ENCODE measurements around the gene MBNL2.

Gene MBNL2

GRCh38 chr13:97414392-97414791 is 192.3 kb downstream of the MBNL2 start:
- TF ChIP-seq CTCF (IDR thresholded peaks at IDR 0.05; ENCODE audit: extremely low read depth, insufficient read depth, missing control alignments): no peak
- in situ Hi-C loops (cut with MboI; ENCODE audit: low pct_unique_long_range_greater_than_20kb, low sequenced_read_pairs, unreplicated experiment): no loop called here
- DNase-seq (ENCODE audit: low spot score): no peak

GRCh38 chr13:97417698-97418097 is 195.6 kb downstream of the MBNL2 start:
- no peak for TF ChIP-seq CTCF (IDR thresholded peaks at IDR 0.05; ENCODE audit: extremely low read depth, insufficient read depth, missing control alignments)
- DNase-seq (ENCODE audit: low spot score): no peak
- in situ Hi-C loops (cut with MboI; ENCODE audit: low pct_unique_long_range_greater_than_20kb, low sequenced_read_pairs, unreplicated experiment): no loop called here

- no peak for DNase-seq (ENCODE audit: low spot score)
- no peak for TF ChIP-seq CTCF (IDR thresholded peaks at IDR 0.05; ENCODE audit: extremely low read depth, insufficient read depth, missing control alignments)
- in situ Hi-C loops (cut with MboI; ENCODE audit: low pct_unique_long_range_greater_than_20kb, low sequenced_read_pairs, unreplicated experiment): no loop called here
These were observed 200.3 kb downstream of the MBNL2 start for GRCh38 chr13:97422118-97423054.

GRCh38 chr13:97423300-97424045 is 201.3 kb downstream of the MBNL2 start:
- DNase-seq (ENCODE audit: low spot score): no peak
- in situ Hi-C loops (cut with MboI; ENCODE audit: low pct_unique_long_range_greater_than_20kb, low sequenced_read_pairs, unreplicated experiment): no loop called here
- no peak for TF ChIP-seq CTCF (IDR thresholded peaks at IDR 0.05; ENCODE audit: extremely low read depth, insufficient read depth, missing control alignments)

- in situ Hi-C loops (cut with MboI; ENCODE audit: low pct_unique_long_range_greater_than_20kb, low sequenced_read_pairs, unreplicated experiment): no loop called here
- no peak for DNase-seq (ENCODE audit: low spot score)
- no peak for TF ChIP-seq CTCF (IDR thresholded peaks at IDR 0.05; ENCODE audit: extremely low read depth, insufficient read depth, missing control alignments)
These were observed 203.5 kb downstream of the MBNL2 start for GRCh38 chr13:97425590-97425989.

- no peak for TF ChIP-seq CTCF (IDR thresholded peaks at IDR 0.05; ENCODE audit: extremely low read depth, insufficient read depth, missing control alignments)
- in situ Hi-C loops (cut with MboI; ENCODE audit: low pct_unique_long_range_greater_than_20kb, low sequenced_read_pairs, unreplicated experiment): no loop called here
- DNase-seq (ENCODE audit: low spot score): no peak
These were observed 204.6 kb downstream of the MBNL2 start for GRCh38 chr13:97426695-97427094.
